AG09319 (cell line): ENCODE data around the gene DDA1.

Source experiments
- DNase-seq: peaks from one replicate; pipeline ENCODE4 v3.0.0-alpha.2; 2010; ENCODE audit warnings: low read depth; ENCODE audit errors: extremely low read depth
- CTCF ChIP-seq: IDR thresholded peaks from 2 replicates; pipeline ENCODE4 v1.5.1; 2011; ENCODE audit warnings: low read depth, mild to moderate bottlenecking, inconsistent platforms, low read length, moderate library complexity

DDA1 gene

GRCh38 chr19:17324357-17325114 is 15.2 kb downstream of the DDA1 start:
- DNase-seq: no peak
- TF ChIP-seq CTCF: no peak

- no peak for DNase-seq
- TF ChIP-seq CTCF: no peak
Observed at GRCh38 chr19:17325133-17325532, 15.8 kb downstream of the DDA1 start.

- no peak for DNase-seq
- TF ChIP-seq CTCF: no peak
Observed at GRCh38 chr19:17325881-17326594, 16.7 kb downstream of the DDA1 start.

GRCh38 chr19:17326595-17326966 is 17.2 kb downstream of the DDA1 start:
- no peak for DNase-seq

GRCh38 chr19:17327068-17327653 is 17.8 kb downstream of the DDA1 start:
- TF ChIP-seq CTCF: no peak
- DNase-seq: no peak

More at GRCh38 chr19:17326595-17326966, 17.2 kb downstream of the DDA1 start:
- TF ChIP-seq CTCF: no peak

- DNase-seq: no peak
- no peak for TF ChIP-seq CTCF
Observed at GRCh38 chr19:17327654-17328516, 18.5 kb downstream of the DDA1 start.
